Breast epithelium (tissue), 4 donors: Measurements from ENCODE around the gene CEACAM16. TPM values are rescaled to one million over a fixed set of nuclear protein-coding genes. Genes with fewer than 3 reads are reported as not detected.

ENCODE experiments used
- DNase-seq, 2 donors: peaks; one replicate each; pipeline ENCODE4 v3.0.0-alpha.2; 2019; ENCODE audit warnings: low spot score in 2 of 2
- H3K27ac ChIP-seq, 2 donors: fragments of 200-600 bp; sonication (generic) in 1 of 2; one replicate each; pipeline ENCODE4 v1.5.1; 2016 to 2019; ENCODE audit warnings: mild to moderate bottlenecking in 1 of 2
- H3K27me3 ChIP-seq, 2 donors: fragments of 200-600 bp; sonication (generic) in 1 of 2; one replicate each; pipeline versions ENCODE4 v1.5.1 to v1.6.0; 2017 to 2019; ENCODE audit warnings: control low read depth in 1 of 2, mild to moderate bottlenecking in 1 of 2
- H3K36me3 ChIP-seq: fragments of 200-600 bp; one replicate; pipeline ENCODE4 v1.5.1; 2019
- H3K4me1 ChIP-seq, 2 donors: fragments of 200-600 bp; sonication (generic); one replicate each; pipeline ENCODE4 v1.5.1; 2016 to 2019; ENCODE audit warnings: control low read depth in 1 of 2
- H3K4me3 ChIP-seq, 3 donors: fragments of 200-600 bp; sonication (generic); 1 replicate in 2 of 3; 2 replicates in 1 of 3; pipeline ENCODE4 v1.5.1; 2016 to 2019; ENCODE audit warnings: mild to moderate bottlenecking in 3 of 3, moderate library complexity in 2 of 3
- H3K9me3 ChIP-seq, 2 donors: fragments of 200-600 bp; sonication (generic) in 1 of 2; one replicate each; pipeline ENCODE4 v1.5.1; 2016 to 2019; ENCODE audit warnings: control low read depth in 1 of 2
- CTCF ChIP-seq, 3 donors: fragments of 450-650 bp; IDR thresholded peaks; one replicate each; pipeline ENCODE4 v1.5.1; 2016 to 2017; ENCODE audit warnings: antibody characterized with exemption in 3 of 3, mild to moderate bottlenecking in 3 of 3, moderate library complexity in 3 of 3
- POLR2A ChIP-seq: fragments of 450-650 bp; IDR thresholded peaks from one replicate; pipeline ENCODE4 v1.6.1; 2016; ENCODE audit warnings: antibody characterized with exemption, mild to moderate bottlenecking, moderate library complexity
- POLR2AphosphoS5 ChIP-seq, 3 donors: sonication (generic); formaldehyde crosslinking; IDR thresholded peaks; one replicate each; pipeline ENCODE4 v1.6.1; 2017; ENCODE audit warnings: antibody characterized with exemption in 3 of 3
- intact Hi-C: fragments of 100-400 bp; cut with DNase I; formaldehyde crosslinking; loops from one replicate; pipeline ENCODE4 v1.15.1; 2023; ENCODE audit warnings: low total_unique reads
- total RNA-seq, 3 donors: library from RNA; depleted of rRNA; stranded (reverse); fragments of >200 nt; gene quantifications; one replicate each; pipeline ENCODE4 v1.1.0, GENCODE V29; 2016

Gene CEACAM16
- total RNA-seq, 3 donors from 2014 or later: not detected

- H3K4me1 ChIP-seq: peaks cover 23 to 27% of the 10 kb centered on the region in 2 donors
- no peaks in the 10 kb centered on the region for H3K36me3 ChIP-seq
- no peaks in the 10 kb centered on the region for H3K27me3 ChIP-seq
- no peaks in the 10 kb centered on the region for H3K9me3 ChIP-seq
- peak overlapping the region; percentile 40 to 62 (median 43) for H3K4me3 ChIP-seq
- DNase-seq: no peak
- no peak for TF ChIP-seq POLR2A
- TF ChIP-seq POLR2AphosphoS5 (IDR thresholded peaks at IDR 0.05): peak in 1 of 3 donors; percentile 34
- no peak for TF ChIP-seq CTCF (IDR thresholded peaks at IDR 0.05)
- intact Hi-C loops: no loop called here
- peak overlapping the region; percentile 86 to 95 for H3K27ac ChIP-seq
Observed at GRCh38 chr19:44757057-44757734, 58.2 kb downstream of the CEACAM16 start.

GRCh38 chr19:44757735-44758505, 59.0 kb downstream of the CEACAM16 start:
- TF ChIP-seq CTCF (IDR thresholded peaks at IDR 0.05) (no peak), POLR2AphosphoS5 (IDR thresholded peaks at IDR 0.05) (peak in 1 of 3 donors; percentile 25)
- H3K4me1 ChIP-seq: peaks cover 20 to 23% of the 10 kb centered on the region in 2 donors
- H3K27ac ChIP-seq: peak overlapping the region; percentile 86 to 95
- intact Hi-C loops: no loop called here
- H3K9me3 ChIP-seq: no peaks in the 10 kb centered on the region
- DNase-seq: no peak
- H3K36me3 ChIP-seq: no peaks in the 10 kb centered on the region
- H3K27me3 ChIP-seq: no peaks in the 10 kb centered on the region
- peak overlapping the region; percentile 40 to 62 (median 43) for H3K4me3 ChIP-seq

GRCh38 chr19:44758596-44758995, 59.6 kb downstream of the CEACAM16 start:
- H3K9me3 ChIP-seq: no peaks in the 10 kb centered on the region
- H3K27ac ChIP-seq: peak overlapping the region; percentile 86 to 95
- DNase-seq: no peak
- H3K4me1 ChIP-seq: peaks cover 18 to 23% of the 10 kb centered on the region in 2 donors
- no peaks in the 10 kb centered on the region for H3K36me3 ChIP-seq
- peak overlapping the region; percentile 40 to 62 (median 43) for H3K4me3 ChIP-seq
- intact Hi-C loops: no loop called here
- H3K27me3 ChIP-seq: no peaks in the 10 kb centered on the region
- TF ChIP-seq CTCF (IDR thresholded peaks at IDR 0.05) (no peak), POLR2AphosphoS5 (IDR thresholded peaks at IDR 0.05) (no peak), POLR2A (no peak)

- TF ChIP-seq POLR2AphosphoS5 (IDR thresholded peaks at IDR 0.05): no peak
- TF ChIP-seq POLR2A: no peak
- TF ChIP-seq CTCF (IDR thresholded peaks at IDR 0.05): no peak
- H3K4me1 ChIP-seq: peaks cover 18 to 23% of the 10 kb centered on the region in 2 donors
- DNase-seq: no peak
- H3K27me3 ChIP-seq: no peaks in the 10 kb centered on the region
- H3K4me3 ChIP-seq: peak overlapping the region in 1 of 3 donors; percentile 62
- no peaks in the 10 kb centered on the region for H3K9me3 ChIP-seq
- no peaks in the 10 kb centered on the region for H3K36me3 ChIP-seq
- H3K27ac ChIP-seq: peak overlapping the region; percentile 86 to 95
- intact Hi-C loops: no loop called here
Observed at GRCh38 chr19:44759083-44759804, 60.3 kb downstream of the CEACAM16 start.

Other genes starting within 250 kb of the CEACAM16 start
- 10 to 100 TPM in 1 of 3 donors, 1 to 10 TPM in 2; 9.0 to 28.5 (median 9.8) TPM for gene ZNF180, start 198.6 kb upstream of the CEACAM16 start, total RNA-seq
- gene CEACAM20, start 169.5 kb upstream of the CEACAM16 start, total RNA-seq: under 1 TPM in 1 of 3 donors, not detected in 2; 0.33 TPM
- gene IGSF23, start 85.6 kb upstream of the CEACAM16 start, total RNA-seq: not detected
- gene PVR, start 55.2 kb upstream of the CEACAM16 start, total RNA-seq: 10 to 100 TPM in 2 of 3 donors, 1 to 10 TPM in 1; 8.5 to 30.2 (median 22.0) TPM
- gene CEACAM19, start 27.7 kb upstream of the CEACAM16 start, total RNA-seq: 1 to 10 TPM in 2 of 3 donors, under 1 TPM in 1; 0.96 to 5.3 (median 4.9) TPM
- gene BCL3, start 49.6 kb downstream of the CEACAM16 start, total RNA-seq: 10 to 100 TPM in 2 of 3 donors, 1 to 10 TPM in 1; 4.3 to 37.6 (median 34.4) TPM
- gene CBLC, start 78.7 kb downstream of the CEACAM16 start, total RNA-seq: 10 to 100 TPM in 2 of 3 donors, not detected in 1; 15.7 to 18.1 TPM
- 100 to 1,000 TPM in 1 of 3 donors, 10 to 100 TPM in 2; 17.1 to 102 (median 75.4) TPM for gene BCAM, start 110.0 kb downstream of the CEACAM16 start, total RNA-seq
- 100 to 1,000 TPM in 1 of 3 donors, 10 to 100 TPM in 2; 28.0 to 114 (median 86.6) TPM for gene NECTIN2, start 147.1 kb downstream of the CEACAM16 start, total RNA-seq
- 10 to 100 TPM; 32.9 to 48.2 (median 39.7) TPM for gene TOMM40, start 192.1 kb downstream of the CEACAM16 start, total RNA-seq
- 1,000 to 10,000 TPM in 2 of 3 donors, 100 to 1,000 TPM in 1; 439 to 1,162 (median 1,092) TPM for gene APOE, start 206.6 kb downstream of the CEACAM16 start, total RNA-seq
- gene APOC1, start 215.5 kb downstream of the CEACAM16 start, total RNA-seq: 100 to 1,000 TPM in 1 of 3 donors, 10 to 100 TPM in 2; 59.0 to 285 (median 78.7) TPM
- gene APOC4, start 243.1 kb downstream of the CEACAM16 start, total RNA-seq: not detected
- gene APOC2, start 246.9 kb downstream of the CEACAM16 start, total RNA-seq: 10 to 100 TPM in 1 of 3 donors, under 1 TPM in 1, not detected in 1; 0.48 to 10.7 TPM